K562 (cell line): ENCODE results near the gene CD207. TPM values are rescaled to one million over a fixed set of nuclear protein-coding genes. Genes with fewer than 3 reads are reported as not detected.

Experiments
- BRD4 ChIP-seq: fragments of 200-600 bp; sonication (generic); IDR thresholded peaks from 2 replicates; pipeline ENCODE4 v1.6.1; 2017; ENCODE audit warnings: inconsistent platforms
- NFE2L1 ChIP-seq: fragments of 450-650 bp; IDR thresholded peaks from 2 replicates; pipeline ENCODE4 v1.6.1; 2016; ENCODE audit warnings: missing genetic modification characterization, low read depth, mild to moderate bottlenecking, missing compliant biosample characterization, moderate library complexity, borderline replicate concordance
- PHB2 ChIP-seq: fragments of 450-650 bp; IDR thresholded peaks from 2 replicates; pipeline ENCODE4 v1.6.1; 2017; ENCODE audit warnings: low read depth
- PPARD ChIP-seq: fragments of 250-450 bp; sonication (Bioruptor Pico); IDR thresholded peaks from 2 replicates; pipeline ENCODE4 v1.8.0; 2022; ENCODE audit warnings: inconsistent platforms, mild to moderate bottlenecking, moderate library complexity
- TAF9B ChIP-seq: fragments of 450-650 bp; IDR thresholded peaks from 2 replicates; pipeline ENCODE4 v1.6.1; 2018; ENCODE audit warnings: mild to moderate bottlenecking; ENCODE audit not compliant: partially characterized antibody
- TEAD1 ChIP-seq, 2 experiments: fragments of 450-650 bp in 1 of 2; sonication (generic) in 1 of 2; formaldehyde crosslinking; IDR thresholded peaks; 2 replicates each; pipeline versions ENCODE4 v1.4.0 to v1.8.0; 2020 to 2022; ENCODE audit warnings: mild to moderate bottlenecking in 2 of 2, missing genetic modification reagents in 1 of 2
- ZKSCAN1 ChIP-seq: fragments of 150-350 bp; IDR thresholded peaks from 2 replicates; pipeline ENCODE4 v1.6.1; 2016; ENCODE audit warnings: low read depth, low read length
- polyA plus RNA-seq, 8 experiments: library from polyadenylated mRNA; depleted of rRNA in 4 of 8; stranded (reverse) in 5 of 8; unstranded in 3 of 8; fragments of >200 nt; fragmentation: Nextera tagmentation in 2 of 8; fragmentation: Illumina TruSeq in 1 of 8; extraction: Ambion mirVana in 2 of 8; extraction: Trizol in 1 of 8; gene quantifications; 2 replicates each; pipeline versions ENCODE4 v1.2.1 to v1.2.3, GENCODE V29; 2011 to 2014; ENCODE audit warnings: inconsistent platforms in 1 of 8, missing spikeins in 1 of 8
- total RNA-seq, 7 experiments: library from RNA; depleted of rRNA in 6 of 7; stranded (reverse); fragments of >200 nt in 6 of 7; fragmentation: Illumina TruSeq in 2 of 7; extraction: Trizol in 2 of 7; gene quantifications; 2 replicates each; pipeline versions ENCODE4 v1.2.1 to v1.2.3, GENCODE V29; 2011 to 2021; ENCODE audit warnings: low replicate concordance in 1 of 7
- TF ChIP-seq, protein P1 (sequence below): fragments of 200-800 bp; sonication (Bioruptor generic); IDR thresholded peaks from 2 replicates; pipeline ENCODE4 v1.6.1; 2016; ENCODE audit warnings: missing genetic modification characterization, missing compliant biosample characterization
- TF ChIP-seq, protein P2 (sequence below): fragments of 250-450 bp; sonication (Bioruptor Pico); IDR thresholded peaks from 2 replicates; pipeline ENCODE4 v1.4.0; 2020; ENCODE audit warnings: mild to moderate bottlenecking, moderate library complexity

The CD207 gene
- total and polyA plus RNA-seq, 9 of the 15 experiments (the other 6 are each of a cell fraction or from before 2014, with no cell fraction given): not detected

DNA sequence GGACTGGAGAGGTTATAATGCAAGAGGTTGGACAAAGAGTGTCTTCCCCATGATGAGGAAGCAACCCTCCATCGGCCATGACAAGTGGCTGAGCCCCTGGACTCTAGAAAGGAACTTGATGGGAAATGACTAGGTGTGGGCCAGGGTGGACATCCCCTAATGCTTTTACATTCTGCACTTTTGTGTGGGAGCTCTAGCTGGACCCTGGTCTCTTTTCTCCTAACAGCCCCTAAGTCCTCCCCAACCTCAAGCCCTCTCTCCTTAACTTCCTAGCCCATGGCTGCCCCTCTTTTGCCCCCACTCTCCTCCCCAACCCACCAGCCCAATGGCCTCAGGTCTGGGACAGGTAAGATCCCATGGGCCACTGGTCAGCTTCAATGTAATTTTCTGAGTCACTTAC lies 2.4 kb downstream of the CD207 start (continued):
- no peak for TF ChIP-seq BRD4
- TF ChIP-seq, protein P1, sequence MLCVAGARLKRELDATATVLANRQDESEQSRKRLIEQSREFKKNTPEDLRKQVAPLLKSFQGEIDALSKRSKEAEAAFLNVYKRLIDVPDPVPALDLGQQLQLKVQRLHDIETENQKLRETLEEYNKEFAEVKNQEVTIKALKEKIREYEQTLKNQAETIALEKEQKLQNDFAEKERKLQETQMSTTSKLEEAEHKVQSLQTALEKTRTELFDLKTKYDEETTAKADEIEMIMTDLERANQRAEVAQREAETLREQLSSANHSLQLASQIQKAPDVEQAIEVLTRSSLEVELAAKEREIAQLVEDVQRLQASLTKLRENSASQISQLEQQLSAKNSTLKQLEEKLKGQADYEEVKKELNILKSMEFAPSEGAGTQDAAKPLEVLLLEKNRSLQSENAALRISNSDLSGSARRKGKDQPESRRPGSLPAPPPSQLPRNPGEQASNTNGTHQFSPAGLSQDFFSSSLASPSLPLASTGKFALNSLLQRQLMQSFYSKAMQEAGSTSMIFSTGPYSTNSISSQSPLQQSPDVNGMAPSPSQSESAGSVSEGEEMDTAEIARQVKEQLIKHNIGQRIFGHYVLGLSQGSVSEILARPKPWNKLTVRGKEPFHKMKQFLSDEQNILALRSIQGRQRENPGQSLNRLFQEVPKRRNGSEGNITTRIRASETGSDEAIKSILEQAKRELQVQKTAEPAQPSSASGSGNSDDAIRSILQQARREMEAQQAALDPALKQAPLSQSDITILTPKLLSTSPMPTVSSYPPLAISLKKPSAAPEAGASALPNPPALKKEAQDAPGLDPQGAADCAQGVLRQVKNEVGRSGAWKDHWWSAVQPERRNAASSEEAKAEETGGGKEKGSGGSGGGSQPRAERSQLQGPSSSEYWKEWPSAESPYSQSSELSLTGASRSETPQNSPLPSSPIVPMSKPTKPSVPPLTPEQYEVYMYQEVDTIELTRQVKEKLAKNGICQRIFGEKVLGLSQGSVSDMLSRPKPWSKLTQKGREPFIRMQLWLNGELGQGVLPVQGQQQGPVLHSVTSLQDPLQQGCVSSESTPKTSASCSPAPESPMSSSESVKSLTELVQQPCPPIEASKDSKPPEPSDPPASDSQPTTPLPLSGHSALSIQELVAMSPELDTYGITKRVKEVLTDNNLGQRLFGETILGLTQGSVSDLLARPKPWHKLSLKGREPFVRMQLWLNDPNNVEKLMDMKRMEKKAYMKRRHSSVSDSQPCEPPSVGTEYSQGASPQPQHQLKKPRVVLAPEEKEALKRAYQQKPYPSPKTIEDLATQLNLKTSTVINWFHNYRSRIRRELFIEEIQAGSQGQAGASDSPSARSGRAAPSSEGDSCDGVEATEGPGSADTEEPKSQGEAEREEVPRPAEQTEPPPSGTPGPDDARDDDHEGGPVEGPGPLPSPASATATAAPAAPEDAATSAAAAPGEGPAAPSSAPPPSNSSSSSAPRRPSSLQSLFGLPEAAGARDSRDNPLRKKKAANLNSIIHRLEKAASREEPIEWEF: no peak
- TF ChIP-seq TAF9B: no peak
- TF ChIP-seq PPARD (CRISPR knock-in tag): no peak
- TF ChIP-seq TEAD1 (CRISPR knock-in tag; IDR thresholded peaks at IDR 0.05): no peak
- TF ChIP-seq, protein P2, sequence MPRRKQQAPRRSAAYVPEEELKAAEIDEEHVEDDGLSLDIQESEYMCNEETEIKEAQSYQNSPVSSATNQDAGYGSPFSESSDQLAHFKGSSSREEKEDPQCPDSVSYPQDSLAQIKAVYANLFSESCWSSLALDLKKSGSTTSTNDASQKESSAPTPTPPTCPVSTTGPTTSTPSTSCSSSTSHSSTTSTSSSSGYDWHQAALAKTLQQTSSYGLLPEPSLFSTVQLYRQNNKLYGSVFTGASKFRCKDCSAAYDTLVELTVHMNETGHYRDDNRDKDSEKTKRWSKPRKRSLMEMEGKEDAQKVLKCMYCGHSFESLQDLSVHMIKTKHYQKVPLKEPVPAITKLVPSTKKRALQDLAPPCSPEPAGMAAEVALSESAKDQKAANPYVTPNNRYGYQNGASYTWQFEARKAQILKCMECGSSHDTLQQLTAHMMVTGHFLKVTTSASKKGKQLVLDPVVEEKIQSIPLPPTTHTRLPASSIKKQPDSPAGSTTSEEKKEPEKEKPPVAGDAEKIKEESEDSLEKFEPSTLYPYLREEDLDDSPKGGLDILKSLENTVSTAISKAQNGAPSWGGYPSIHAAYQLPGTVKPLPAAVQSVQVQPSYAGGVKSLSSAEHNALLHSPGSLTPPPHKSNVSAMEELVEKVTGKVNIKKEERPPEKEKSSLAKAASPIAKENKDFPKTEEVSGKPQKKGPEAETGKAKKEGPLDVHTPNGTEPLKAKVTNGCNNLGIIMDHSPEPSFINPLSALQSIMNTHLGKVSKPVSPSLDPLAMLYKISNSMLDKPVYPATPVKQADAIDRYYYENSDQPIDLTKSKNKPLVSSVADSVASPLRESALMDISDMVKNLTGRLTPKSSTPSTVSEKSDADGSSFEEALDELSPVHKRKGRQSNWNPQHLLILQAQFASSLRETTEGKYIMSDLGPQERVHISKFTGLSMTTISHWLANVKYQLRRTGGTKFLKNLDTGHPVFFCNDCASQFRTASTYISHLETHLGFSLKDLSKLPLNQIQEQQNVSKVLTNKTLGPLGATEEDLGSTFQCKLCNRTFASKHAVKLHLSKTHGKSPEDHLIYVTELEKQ: no peak
- no peak for TF ChIP-seq NFE2L1 (tag)
- no peak for TF ChIP-seq ZKSCAN1
- TF ChIP-seq PHB2: no peak
